CD14-positive monocyte (primary cell): ENCODE data around the gene PPP1R13B. TPM values are rescaled to one million over a fixed set of nuclear protein-coding genes. Genes with fewer than 3 reads are reported as not detected.

ENCODE experiments used
- DNase-seq, 3 donors: peaks; one replicate each; pipeline ENCODE4 v3.0.0-alpha.2; 2011 to 2022
- H2AFZ ChIP-seq: 2 replicates; pipeline ENCODE4 v1.6.0; 2012; ENCODE audit warnings: mild to moderate bottlenecking, low read depth, low read length, inconsistent platforms; ENCODE audit not compliant: insufficient read depth, poor library complexity, severe bottlenecking
- H3K27ac ChIP-seq, 2 donors: 1 replicate in 1 of 2; 2 replicates in 1 of 2; pipeline ENCODE4 v1.5.1; 2012 to 2013; ENCODE audit warnings: low read length in 2 of 2, control low read depth in 1 of 2, inconsistent platforms in 1 of 2, low read depth in 1 of 2, mild to moderate bottlenecking in 1 of 2
- H3K27me3 ChIP-seq, 2 donors: one replicate each; pipeline versions ENCODE4 v1.6.0 to v1.6.1; 2011 to 2013; ENCODE audit warnings: low read length in 2 of 2; ENCODE audit not compliant: control insufficient read depth in 2 of 2, insufficient read depth in 2 of 2
- H3K36me3 ChIP-seq, 2 donors: replicated peaks in 1 of 2; 1 replicate in 1 of 2; 2 replicates in 1 of 2; pipeline versions ENCODE4 v1.5.1 to v1.6.1; 2012 to 2013; ENCODE audit warnings: low read length in 2 of 2, control low read depth in 1 of 2, inconsistent platforms in 1 of 2, mild to moderate bottlenecking in 1 of 2; ENCODE audit not compliant: insufficient read depth in 2 of 2, control insufficient read depth in 1 of 2
- H3K4me1 ChIP-seq, 2 donors: 1 replicate in 1 of 2; 2 replicates in 1 of 2; pipeline versions ENCODE4 v1.5.1 to v1.6.1; 2012 to 2013; ENCODE audit warnings: low read length in 2 of 2, control low read depth in 1 of 2, inconsistent platforms in 1 of 2, mild to moderate bottlenecking in 1 of 2, moderate library complexity in 1 of 2; ENCODE audit not compliant: insufficient read depth in 2 of 2, control insufficient read depth in 1 of 2
- H3K4me2 ChIP-seq: replicated peaks from 2 replicates; pipeline ENCODE3; 2012; ENCODE audit warnings: low read length, moderate library complexity, mild to moderate bottlenecking; ENCODE audit not compliant: poor library complexity, severe bottlenecking; ENCODE audit errors: extremely low read depth
- H3K4me3 ChIP-seq, 3 experiments: fragments of 200-600 bp in 1 of 3; sonication (generic) in 1 of 3; replicated peaks in 1 of 3; 1 replicate in 2 of 3; 2 replicates in 1 of 3; pipeline ENCODE4 v1.5.1; 2011 to 2013; ENCODE audit warnings: low read length in 3 of 3, mild to moderate bottlenecking in 3 of 3, control low read depth in 2 of 3, low read depth in 2 of 3, inconsistent platforms in 1 of 3, moderate library complexity in 1 of 3
- H3K79me2 ChIP-seq: 2 replicates; pipeline ENCODE4 v1.6.0; 2012; ENCODE audit warnings: mild to moderate bottlenecking, control low read depth, inconsistent platforms, low read length, moderate library complexity; ENCODE audit not compliant: insufficient read depth
- H3K9ac ChIP-seq: 2 replicates; pipeline ENCODE4 v1.6.0; 2017; ENCODE audit warnings: low read length, mild to moderate bottlenecking; ENCODE audit not compliant: insufficient read depth, poor library complexity, severe bottlenecking
- H3K9me3 ChIP-seq, 2 donors: replicated peaks in 1 of 2; 1 replicate in 1 of 2; 2 replicates in 1 of 2; pipeline versions ENCODE4 v1.5.1 to v1.6.1; 2012 to 2013; ENCODE audit warnings: low read length in 2 of 2, control low read depth in 1 of 2; ENCODE audit not compliant: control insufficient read depth in 1 of 2, insufficient read depth in 1 of 2
- H4K20me1 ChIP-seq: 2 replicates; pipeline ENCODE4 v1.6.0; 2012; ENCODE audit warnings: mild to moderate bottlenecking, low read length, control low read depth, moderate library complexity; ENCODE audit not compliant: insufficient read depth
- H3K27ac Mint-ChIP-seq, 7 donors: one replicate each; pipeline ENCODE4 v1.8.0; 2020; ENCODE audit warnings: mild to moderate bottlenecking in 7 of 7, mixed read lengths in 7 of 7, moderate library complexity in 6 of 7, inconsistent platforms in 2 of 7
- H3K27me3 Mint-ChIP-seq, 3 donors: one replicate each; pipeline ENCODE4 v1.8.0; 2021 to 2022; ENCODE audit warnings: low read depth in 3 of 3, mild to moderate bottlenecking in 3 of 3, mixed read lengths in 3 of 3, moderate library complexity in 3 of 3, inconsistent platforms in 1 of 3
- H3K36me3 Mint-ChIP-seq, 2 donors: one replicate each; pipeline ENCODE4 v1.8.0; 2020; ENCODE audit warnings: mixed read lengths in 2 of 2, inconsistent platforms in 1 of 2, mild to moderate bottlenecking in 1 of 2
- H3K4me1 Mint-ChIP-seq: one replicate; pipeline ENCODE4 v1.8.0; 2020; ENCODE audit warnings: mild to moderate bottlenecking, mixed read lengths
- H3K4me3 Mint-ChIP-seq, 2 donors: one replicate each; pipeline ENCODE4 v1.8.0; 2020; ENCODE audit warnings: mild to moderate bottlenecking in 2 of 2, mixed read lengths in 2 of 2, moderate library complexity in 1 of 2
- H3K9me3 Mint-ChIP-seq, 7 donors: one replicate each; pipeline ENCODE4 v1.8.0; 2020 to 2022; ENCODE audit warnings: mixed read lengths in 7 of 7, mild to moderate bottlenecking in 6 of 7, moderate library complexity in 6 of 7, inconsistent platforms in 2 of 7
- WGBS: methylation state at CpG from one replicate; pipeline ENCODE4 v1.1.5; 2013; ENCODE audit warnings: missing lambda C conversion rate; ENCODE audit not compliant: insufficient coverage; 5-methylcytosine and 5-hydroxymethylcytosine counted together
- intact Hi-C, 2 donors: fragments of 100-400 bp; cut with micrococcal nuclease; formaldehyde crosslinking; loops; one replicate each; pipeline versions ENCODE4 v1.15.0 to v1.15.1; 2023
- polyA plus RNA-seq, 3 donors: library from polyadenylated mRNA; depleted of rRNA in 1 of 3; unstranded in 2 of 3; stranded (reverse) in 1 of 3; fragments of 300-500 nt in 2 of 3; fragments of >200 nt in 1 of 3; fragmentation: Illumina TruSeq in 2 of 3; gene quantifications; 1 replicate in 2 of 3; 2 replicates in 1 of 3; pipeline ENCODE4 v1.2.3, GENCODE V29; 2012 to 2021
- TF ChIP-seq, protein P1 (sequence below): fragments of 200-600 bp; IDR thresholded peaks from one replicate; pipeline ENCODE4 v1.8.0; 2022; ENCODE audit warnings: antibody characterized with exemption, mild to moderate bottlenecking

PPP1R13B gene
- polyA plus RNA-seq, 3 donors: 0.48 to 1.1 (median 0.99) TPM

DNA sequence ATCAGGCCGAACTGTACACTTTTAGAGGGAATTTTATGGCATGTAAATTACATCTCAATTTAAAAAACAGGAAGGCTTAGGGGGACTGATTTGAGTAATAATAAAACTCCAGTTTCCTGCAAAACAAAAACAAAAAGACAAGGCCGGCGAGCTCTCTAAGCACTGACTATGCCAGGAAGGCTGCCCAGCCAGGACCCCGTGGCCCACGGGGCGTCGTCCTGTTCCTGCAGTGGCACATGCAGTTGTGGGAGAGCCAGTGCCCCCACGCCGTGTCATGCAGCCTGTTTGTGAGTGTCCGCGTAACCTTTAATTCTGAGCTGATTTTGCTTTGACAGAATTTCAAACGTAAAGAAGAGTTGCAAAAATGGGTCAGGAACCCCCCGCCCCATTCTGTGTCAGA lies 142.7 kb downstream of the PPP1R13B start:
- H3K4me3 Mint-ChIP-seq: no peak overlapping the region
- TF ChIP-seq, protein P1, sequence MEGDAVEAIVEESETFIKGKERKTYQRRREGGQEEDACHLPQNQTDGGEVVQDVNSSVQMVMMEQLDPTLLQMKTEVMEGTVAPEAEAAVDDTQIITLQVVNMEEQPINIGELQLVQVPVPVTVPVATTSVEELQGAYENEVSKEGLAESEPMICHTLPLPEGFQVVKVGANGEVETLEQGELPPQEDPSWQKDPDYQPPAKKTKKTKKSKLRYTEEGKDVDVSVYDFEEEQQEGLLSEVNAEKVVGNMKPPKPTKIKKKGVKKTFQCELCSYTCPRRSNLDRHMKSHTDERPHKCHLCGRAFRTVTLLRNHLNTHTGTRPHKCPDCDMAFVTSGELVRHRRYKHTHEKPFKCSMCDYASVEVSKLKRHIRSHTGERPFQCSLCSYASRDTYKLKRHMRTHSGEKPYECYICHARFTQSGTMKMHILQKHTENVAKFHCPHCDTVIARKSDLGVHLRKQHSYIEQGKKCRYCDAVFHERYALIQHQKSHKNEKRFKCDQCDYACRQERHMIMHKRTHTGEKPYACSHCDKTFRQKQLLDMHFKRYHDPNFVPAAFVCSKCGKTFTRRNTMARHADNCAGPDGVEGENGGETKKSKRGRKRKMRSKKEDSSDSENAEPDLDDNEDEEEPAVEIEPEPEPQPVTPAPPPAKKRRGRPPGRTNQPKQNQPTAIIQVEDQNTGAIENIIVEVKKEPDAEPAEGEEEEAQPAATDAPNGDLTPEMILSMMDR: no peak
- H3K9me3 Mint-ChIP-seq: no peaks in the 10 kb centered on the region
- no peak overlapping the region for H3K9ac ChIP-seq
- H3K27me3 Mint-ChIP-seq: peaks cover 0 to 4% (median 1%) of the 10 kb centered on the region in 3 donors
- no peak overlapping the region for H2AFZ ChIP-seq
- H3K4me2 ChIP-seq: no peak overlapping the region
- no peaks in the 10 kb centered on the region for H3K9me3 ChIP-seq
- intact Hi-C loops: no loop called here
- H4K20me1 ChIP-seq: peaks cover 20% of the 10 kb centered on the region
- H3K27me3 ChIP-seq: no peaks in the 10 kb centered on the region
- peak overlapping the region in 2 of 7 donors; percentile 50 to 68 for H3K27ac Mint-ChIP-seq
- peaks cover 30% of the 10 kb centered on the region for H3K4me1 Mint-ChIP-seq
- WGBS: 47% methylated on average over 12 of the region's 13 CpGs
- no peak overlapping the region for H3K27ac ChIP-seq
- H3K36me3 Mint-ChIP-seq: peaks cover 33 to 64% of the 10 kb centered on the region in 2 donors
- no peak for DNase-seq
- peaks cover 5 to 9% of the 10 kb centered on the region in 2 donors for H3K4me1 ChIP-seq
- no peaks in the 10 kb centered on the region for H3K79me2 ChIP-seq
- H3K4me3 ChIP-seq: no peak overlapping the region
- peaks cover 39 to 74% of the 10 kb centered on the region in 2 donors for H3K36me3 ChIP-seq

DNA sequence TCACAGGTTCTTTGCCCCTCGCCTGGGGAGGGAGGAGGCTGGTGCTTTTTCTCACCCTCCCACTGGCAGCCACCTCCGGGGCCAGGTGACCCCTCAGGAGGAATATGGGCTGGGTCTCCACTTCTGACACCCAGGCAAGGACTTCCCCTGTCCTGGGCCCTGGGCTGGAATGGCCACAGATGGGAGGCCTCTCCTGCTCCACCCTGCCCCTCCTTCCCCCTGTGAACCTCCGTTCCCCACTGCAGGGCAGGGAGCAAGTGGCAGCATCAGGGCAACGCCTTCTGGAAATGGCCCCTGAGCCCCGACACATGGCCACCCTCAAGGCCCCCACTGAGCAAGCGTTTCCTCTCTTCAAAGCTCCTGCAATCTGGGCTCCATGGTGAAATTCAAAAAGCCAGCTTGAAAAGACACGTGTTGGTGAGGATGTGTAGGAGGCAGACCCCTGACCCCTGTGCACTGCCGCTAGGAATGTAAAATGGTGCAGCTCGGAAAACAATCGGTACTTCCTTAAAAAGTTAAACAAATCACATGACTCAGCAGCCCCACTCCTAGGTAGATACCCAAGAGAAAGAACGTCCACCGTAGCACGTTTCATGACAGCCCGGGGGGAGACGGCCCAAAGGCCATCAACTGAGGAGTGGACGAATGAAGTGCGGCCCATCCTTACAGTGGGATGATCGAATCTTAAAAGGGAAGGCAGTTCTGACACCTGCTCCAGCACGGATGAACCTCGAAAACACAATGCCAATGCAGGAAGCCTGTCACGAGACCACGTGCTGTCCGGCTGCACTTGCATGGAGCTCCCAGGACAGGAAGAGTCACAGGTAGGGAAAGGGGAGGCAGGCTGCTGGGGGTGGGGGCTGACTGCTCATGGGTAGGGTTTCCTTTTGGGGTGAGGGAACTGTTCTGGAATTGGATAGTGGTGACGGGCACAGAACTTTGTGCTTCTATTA lies 143.7 kb downstream of the PPP1R13B start:
- peaks cover 29 to 65% of the 10 kb centered on the region in 2 donors for H3K36me3 Mint-ChIP-seq
- H3K79me2 ChIP-seq: no peaks in the 10 kb centered on the region
- intact Hi-C loops: no loop called here
- H3K9ac ChIP-seq: no peak overlapping the region
- no peak overlapping the region for H2AFZ ChIP-seq
- peaks cover 30% of the 10 kb centered on the region for H3K4me1 Mint-ChIP-seq
- H3K27ac Mint-ChIP-seq: peak overlapping the region in 6 of 7 donors; percentile 10 to 53 (median 26)
- H3K36me3 ChIP-seq: peaks cover 48 to 77% of the 10 kb centered on the region in 2 donors
- TF ChIP-seq, protein P1: no peak
- peaks cover 5 to 9% of the 10 kb centered on the region in 2 donors for H3K4me1 ChIP-seq
- 47% methylated on average over 16 of the region's 24 CpGs for WGBS
- no peaks in the 10 kb centered on the region for H3K9me3 Mint-ChIP-seq
- no peak overlapping the region for H3K27ac ChIP-seq
- no peaks in the 10 kb centered on the region for H3K27me3 ChIP-seq
- peaks cover 0 to 4% (median 1%) of the 10 kb centered on the region in 3 donors for H3K27me3 Mint-ChIP-seq
- H3K4me3 ChIP-seq: no peak overlapping the region
- peak in 2 of 3 donors; percentile 7 to 29 for DNase-seq
- H3K9me3 ChIP-seq: no peaks in the 10 kb centered on the region
- peak overlapping the region; percentile 27 for H3K4me2 ChIP-seq
- H4K20me1 ChIP-seq: peaks cover 30% of the 10 kb centered on the region
- H3K4me3 Mint-ChIP-seq: peak overlapping the region; percentile 17 to 40
